Gastrocnemius medialis (tissue), 4 donors: ENCODE results near the gene RAD23B. TPM values are rescaled to one million over a fixed set of nuclear protein-coding genes. Genes with fewer than 3 reads are reported as not detected.
A peak's percentile ranks its signal among the peaks of the same experiment; 100 is the strongest.

Source experiments
- ATAC-seq, 2 donors: fragments of 150-250 bp; one replicate each; pipeline ENCODE4 v1.9.1; 2016
- DNase-seq, 2 donors: peaks; one replicate each; pipeline ENCODE4 v3.0.0-alpha.2; 2019
- H3K27ac ChIP-seq, 4 donors: fragments of 200-600 bp; sonication (generic); 1 replicate in 1 of 4; 2 replicates in 3 of 4; pipeline ENCODE4 v1.5.1; 2016 to 2018; ENCODE audit warnings: mild to moderate bottlenecking in 2 of 4, moderate library complexity in 1 of 4
- H3K27me3 ChIP-seq, 3 donors: fragments of 200-600 bp; sonication (generic) in 2 of 3; 1 replicate in 1 of 3; 2 replicates in 2 of 3; pipeline versions ENCODE4 v1.5.1 to v1.6.0; 2016 to 2019; ENCODE audit warnings: mild to moderate bottlenecking in 1 of 3, moderate library complexity in 1 of 3
- H3K36me3 ChIP-seq, 2 donors: fragments of 200-600 bp; sonication (generic) in 1 of 2; one replicate each; pipeline ENCODE4 v1.5.1; 2017 to 2018
- H3K4me1 ChIP-seq, 2 donors: fragments of 200-600 bp; sonication (generic) in 1 of 2; one replicate each; pipeline ENCODE4 v1.5.1; 2016 to 2017; ENCODE audit warnings: mild to moderate bottlenecking in 2 of 2
- H3K4me3 ChIP-seq, 4 donors: fragments of 200-600 bp; sonication (generic) in 3 of 4; 1 replicate in 1 of 4; 2 replicates in 3 of 4; pipeline ENCODE4 v1.5.1; 2016 to 2019; ENCODE audit warnings: mild to moderate bottlenecking in 2 of 4
- H3K9me3 ChIP-seq, 3 donors: fragments of 200-600 bp; sonication (generic) in 2 of 3; 1 replicate in 1 of 3; 2 replicates in 2 of 3; pipeline ENCODE4 v1.5.1; 2016 to 2019
- POLR2A ChIP-seq, 2 donors: fragments of 450-650 bp; IDR thresholded peaks; one replicate each; pipeline ENCODE4 v1.6.1; 2017; ENCODE audit warnings: antibody characterized with exemption in 2 of 2, mild to moderate bottlenecking in 2 of 2, moderate library complexity in 2 of 2
- in situ Hi-C, 4 donors: fragments of 200-750 bp; cut with MboI; loops; one replicate each; pipeline versions ENCODE4 v1.15.0 to v1.8.0; 2017; ENCODE audit warnings: low sequenced_read_pairs in 4 of 4
- intact Hi-C: fragments of 100-400 bp; cut with DNase I; formaldehyde crosslinking; loops from one replicate; pipeline ENCODE4 v1.15.1; 2023; ENCODE audit warnings: low total_unique reads
- total RNA-seq, 4 donors: library from RNA; depleted of rRNA; stranded (reverse); fragments of >200 nt; gene quantifications; one replicate each; pipeline versions ENCODE4 v1.1.0 to v1.2.3, GENCODE V29; 2016
- TF ChIP-seq, protein P1 (sequence below), 5 experiments: fragments of 450-650 bp in 3 of 5; fragments of 200-600 bp in 2 of 5; sonication (generic) in 2 of 5; IDR thresholded peaks in 4 of 5; conservative IDR thresholded peaks in 1 of 5; 1 replicate in 4 of 5; 2 replicates in 1 of 5; pipeline ENCODE4 v1.5.1; 2016 to 2019; ENCODE audit warnings: antibody characterized with exemption in 5 of 5, mild to moderate bottlenecking in 3 of 5, moderate library complexity in 3 of 5

Gene RAD23B
- total RNA-seq, 4 donors from 2014 or later = 163 to 249 (median 188) TPM

DNA sequence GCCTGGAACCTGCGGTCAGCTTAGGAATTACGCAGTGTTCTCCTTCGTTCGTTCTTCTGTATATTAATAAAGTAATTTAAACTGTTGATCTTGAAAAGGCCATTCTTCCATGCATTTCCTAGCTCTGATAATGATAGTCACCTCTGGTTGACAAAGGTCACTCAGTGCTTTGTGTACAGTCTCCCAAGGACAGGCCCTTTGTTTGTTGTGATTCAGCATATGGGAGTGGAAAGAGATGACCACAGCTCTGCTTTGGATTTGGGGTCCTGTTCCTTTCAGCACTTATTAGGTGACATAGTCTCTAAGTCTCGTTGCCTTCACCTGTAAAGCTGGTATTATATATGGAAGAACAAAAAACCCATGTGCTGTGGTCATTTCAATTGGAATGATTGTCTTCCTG lies 39.6 kb downstream of the RAD23B start:
- Histone ChIP-seq H3K4me1 (peaks cover 6 to 19% of the 10 kb centered on the region in 2 donors), H3K36me3 (peaks cover 0 to 58% of the 10 kb centered on the region in 2 donors), H3K27me3 (no peaks in the 10 kb centered on the region), H3K27ac (peak overlapping the region in 3 of 4 donors; percentile 5 to 35 (median 14)), H3K9me3 (no peaks in the 10 kb centered on the region), H3K4me3 (no peak overlapping the region)
- ATAC-seq = no peak
- in situ Hi-C loops = no loop called here
- no peak for TF ChIP-seq POLR2A (IDR thresholded peaks at IDR 0.05)
- TF ChIP-seq, protein P1, sequence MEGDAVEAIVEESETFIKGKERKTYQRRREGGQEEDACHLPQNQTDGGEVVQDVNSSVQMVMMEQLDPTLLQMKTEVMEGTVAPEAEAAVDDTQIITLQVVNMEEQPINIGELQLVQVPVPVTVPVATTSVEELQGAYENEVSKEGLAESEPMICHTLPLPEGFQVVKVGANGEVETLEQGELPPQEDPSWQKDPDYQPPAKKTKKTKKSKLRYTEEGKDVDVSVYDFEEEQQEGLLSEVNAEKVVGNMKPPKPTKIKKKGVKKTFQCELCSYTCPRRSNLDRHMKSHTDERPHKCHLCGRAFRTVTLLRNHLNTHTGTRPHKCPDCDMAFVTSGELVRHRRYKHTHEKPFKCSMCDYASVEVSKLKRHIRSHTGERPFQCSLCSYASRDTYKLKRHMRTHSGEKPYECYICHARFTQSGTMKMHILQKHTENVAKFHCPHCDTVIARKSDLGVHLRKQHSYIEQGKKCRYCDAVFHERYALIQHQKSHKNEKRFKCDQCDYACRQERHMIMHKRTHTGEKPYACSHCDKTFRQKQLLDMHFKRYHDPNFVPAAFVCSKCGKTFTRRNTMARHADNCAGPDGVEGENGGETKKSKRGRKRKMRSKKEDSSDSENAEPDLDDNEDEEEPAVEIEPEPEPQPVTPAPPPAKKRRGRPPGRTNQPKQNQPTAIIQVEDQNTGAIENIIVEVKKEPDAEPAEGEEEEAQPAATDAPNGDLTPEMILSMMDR (IDR thresholded peaks at IDR 0.05 in 4 of 5, conservative IDR thresholded peaks at IDR 0.05 in 1 of 5) = no peak
- intact Hi-C loops = no loop called here
- DNase-seq = no peak

DNA sequence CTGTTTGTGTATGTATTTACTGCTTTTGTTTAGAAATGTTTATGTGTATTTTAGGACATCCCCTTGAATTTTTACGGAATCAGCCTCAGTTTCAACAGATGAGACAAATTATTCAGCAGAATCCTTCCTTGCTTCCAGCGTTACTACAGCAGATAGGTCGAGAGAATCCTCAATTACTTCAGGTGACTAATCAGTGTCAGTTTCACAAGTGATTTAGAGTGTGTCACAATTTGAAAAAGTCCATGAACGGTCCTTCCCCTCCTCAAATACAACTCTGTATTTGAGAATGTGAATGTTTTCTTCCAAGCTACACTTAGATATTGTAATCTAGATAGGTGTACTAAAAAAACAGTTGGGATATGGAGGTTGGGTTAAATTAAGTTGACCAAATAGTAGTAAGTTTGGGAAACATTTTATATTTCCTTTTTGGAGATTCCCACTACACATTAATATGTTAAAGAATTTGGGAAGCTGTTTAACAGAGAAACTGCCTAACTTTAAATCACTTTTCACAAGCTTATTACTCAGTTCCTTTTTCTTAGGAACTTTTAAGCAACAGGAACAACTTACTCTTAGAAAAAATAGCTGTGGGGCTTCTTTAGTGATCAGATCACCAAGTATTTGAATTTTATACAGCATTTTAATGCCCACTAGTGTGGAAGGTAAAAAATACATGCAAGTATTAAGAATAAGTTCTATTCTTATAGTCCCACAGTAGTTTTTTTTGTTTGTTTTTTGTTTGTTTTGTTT lies 40.9 kb downstream of the RAD23B start:
- no peak overlapping the region for H3K4me3 ChIP-seq
- no peaks in the 10 kb centered on the region for H3K9me3 ChIP-seq
- in situ Hi-C loops (no loop called here), intact Hi-C loops (no loop called here)
- H3K4me1 ChIP-seq = peaks cover 6 to 11% of the 10 kb centered on the region in 2 donors
- TF ChIP-seq POLR2A (IDR thresholded peaks at IDR 0.05) = no peak
- TF ChIP-seq, protein P1 (IDR thresholded peaks at IDR 0.05 in 4 of 5, conservative IDR thresholded peaks at IDR 0.05 in 1 of 5) = no peak
- no peaks in the 10 kb centered on the region for H3K27me3 ChIP-seq
- H3K27ac ChIP-seq = peak overlapping the region; percentile 3 to 30 (median 15)
- ATAC-seq = no peak
- H3K36me3 ChIP-seq = peaks cover 0 to 51% of the 10 kb centered on the region in 2 donors
- DNase-seq = no peak

DNA sequence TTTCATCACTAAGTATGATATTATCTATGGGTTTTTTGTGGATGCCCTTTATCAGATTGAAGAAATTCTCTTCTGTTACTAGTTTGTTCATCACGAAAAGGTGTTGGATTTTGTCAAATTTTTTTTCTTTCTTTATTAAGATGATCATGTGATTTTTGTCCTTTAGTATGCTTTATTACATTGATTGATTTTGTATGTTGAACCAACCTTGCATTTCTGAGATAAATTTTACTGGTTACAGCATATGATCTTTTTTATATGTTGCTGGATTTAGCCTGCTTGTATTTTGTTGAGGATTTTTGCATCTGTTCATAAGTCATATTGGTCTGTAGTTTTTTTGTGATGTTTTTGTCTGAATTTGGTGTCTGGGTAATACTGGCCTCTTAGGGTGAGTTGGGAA lies 42.8 kb downstream of the RAD23B start:
- Histone ChIP-seq H3K27ac (no peak overlapping the region), H3K4me1 (peaks cover 6 to 8% of the 10 kb centered on the region in 2 donors), H3K9me3 (no peaks in the 10 kb centered on the region), H3K27me3 (no peaks in the 10 kb centered on the region), H3K4me3 (no peak overlapping the region), H3K36me3 (peaks cover 0 to 59% of the 10 kb centered on the region in 2 donors)
- ATAC-seq = no peak
- in situ Hi-C loops = loop anchor here in 1 of 4 donors (25.0 kb wide), 1 partner anchor 89 kb away; no protein-coding TSS in a partner anchor
- intact Hi-C loops = no loop called here
- DNase-seq = no peak
- TF ChIP-seq, protein P1 (IDR thresholded peaks at IDR 0.05 in 4 of 5, conservative IDR thresholded peaks at IDR 0.05 in 1 of 5) = no peak
- TF ChIP-seq POLR2A (IDR thresholded peaks at IDR 0.05) = no peak

DNA sequence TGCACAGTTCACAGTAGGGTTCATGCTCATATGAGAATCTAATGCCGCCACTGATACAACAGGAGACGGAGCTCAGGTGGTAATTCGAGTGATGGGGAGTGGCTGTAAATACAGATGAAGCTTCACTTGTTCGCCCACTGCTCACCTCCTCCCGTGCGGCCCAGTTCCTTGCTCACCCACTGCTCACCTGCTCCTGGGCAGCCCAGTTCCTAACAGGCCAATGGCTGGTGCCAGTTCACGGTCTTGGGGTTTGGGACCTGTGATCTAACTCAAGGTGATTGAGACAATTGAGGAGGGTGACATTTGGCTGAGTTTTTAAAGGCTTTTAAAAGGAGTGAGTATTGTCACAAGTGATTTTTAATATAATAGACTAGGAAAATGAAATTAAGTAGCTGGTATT lies 45.4 kb downstream of the RAD23B start:
- intact Hi-C loops (no loop called here), in situ Hi-C loops (loop anchor here in 1 of 4 donors (25.0 kb wide), 1 partner anchor 91 kb away; no protein-coding TSS in a partner anchor)
- Histone ChIP-seq H3K27me3 (no peaks in the 10 kb centered on the region), H3K9me3 (no peaks in the 10 kb centered on the region), H3K27ac (no peak overlapping the region), H3K36me3 (peaks cover 0 to 71% of the 10 kb centered on the region in 2 donors), H3K4me3 (no peak overlapping the region), H3K4me1 (peaks cover under 1 to 2% of the 10 kb centered on the region in 2 donors)
- ATAC-seq (no peak), DNase-seq (no peak)
- TF ChIP-seq POLR2A (IDR thresholded peaks at IDR 0.05) = no peak
- TF ChIP-seq, protein P1 (IDR thresholded peaks at IDR 0.05 in 4 of 5, conservative IDR thresholded peaks at IDR 0.05 in 1 of 5) = no peak
